GM19468 (cell line): ENCODE results near the gene LENG9.

Experiments used
- ATAC-seq: cut with Tn5 transposase; IDR thresholded peaks from one replicate; pipeline ENCODE4 v1.9.1; 2021; ENCODE audit warnings: mild to moderate bottlenecking, moderate library complexity, moderate number of reproducible peaks; ENCODE audit not compliant: unreplicated experiment; ENCODE audit errors: extremely low read depth

Gene LENG9

DNA sequence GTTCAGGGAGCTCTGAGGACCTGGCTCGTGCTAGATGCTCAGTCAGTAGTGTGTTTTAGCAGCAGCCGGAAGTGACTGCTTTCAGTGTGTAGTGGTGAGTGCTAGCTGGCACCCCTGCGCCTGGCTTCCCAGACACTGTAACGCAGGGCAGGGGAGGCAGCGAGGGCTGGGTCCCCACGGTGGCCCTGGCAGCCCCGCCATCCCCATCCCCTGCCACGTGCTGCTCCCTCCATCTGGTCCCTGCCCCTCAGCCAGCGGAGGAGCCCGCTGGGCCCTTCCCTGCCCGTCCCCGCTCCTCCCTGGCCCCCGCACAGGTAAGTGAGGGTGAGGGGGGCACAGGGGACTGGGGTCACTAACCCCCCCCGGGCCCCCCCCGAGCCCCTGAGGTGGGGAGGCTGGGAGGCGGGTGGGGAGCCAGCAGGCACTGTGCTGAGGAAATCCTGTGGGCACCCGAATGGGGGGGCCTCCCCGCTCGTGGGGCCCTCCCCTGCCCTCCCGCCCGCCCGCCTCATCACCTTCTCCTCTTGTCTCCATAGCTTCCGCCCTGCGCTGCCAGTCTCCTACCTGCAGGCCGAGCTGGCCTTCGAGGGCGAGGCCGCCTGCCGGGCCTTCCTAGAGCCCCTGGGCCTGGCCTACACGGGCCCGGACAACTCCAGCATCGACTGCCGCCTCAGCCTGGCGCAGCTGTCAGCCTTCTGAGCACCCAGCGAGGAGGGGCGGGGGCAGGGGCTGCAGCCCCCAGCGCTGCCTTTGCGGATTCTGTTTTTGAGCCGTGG is 3.2 kb downstream of the LENG9 start:
- no peak for ATAC-seq

DNA sequence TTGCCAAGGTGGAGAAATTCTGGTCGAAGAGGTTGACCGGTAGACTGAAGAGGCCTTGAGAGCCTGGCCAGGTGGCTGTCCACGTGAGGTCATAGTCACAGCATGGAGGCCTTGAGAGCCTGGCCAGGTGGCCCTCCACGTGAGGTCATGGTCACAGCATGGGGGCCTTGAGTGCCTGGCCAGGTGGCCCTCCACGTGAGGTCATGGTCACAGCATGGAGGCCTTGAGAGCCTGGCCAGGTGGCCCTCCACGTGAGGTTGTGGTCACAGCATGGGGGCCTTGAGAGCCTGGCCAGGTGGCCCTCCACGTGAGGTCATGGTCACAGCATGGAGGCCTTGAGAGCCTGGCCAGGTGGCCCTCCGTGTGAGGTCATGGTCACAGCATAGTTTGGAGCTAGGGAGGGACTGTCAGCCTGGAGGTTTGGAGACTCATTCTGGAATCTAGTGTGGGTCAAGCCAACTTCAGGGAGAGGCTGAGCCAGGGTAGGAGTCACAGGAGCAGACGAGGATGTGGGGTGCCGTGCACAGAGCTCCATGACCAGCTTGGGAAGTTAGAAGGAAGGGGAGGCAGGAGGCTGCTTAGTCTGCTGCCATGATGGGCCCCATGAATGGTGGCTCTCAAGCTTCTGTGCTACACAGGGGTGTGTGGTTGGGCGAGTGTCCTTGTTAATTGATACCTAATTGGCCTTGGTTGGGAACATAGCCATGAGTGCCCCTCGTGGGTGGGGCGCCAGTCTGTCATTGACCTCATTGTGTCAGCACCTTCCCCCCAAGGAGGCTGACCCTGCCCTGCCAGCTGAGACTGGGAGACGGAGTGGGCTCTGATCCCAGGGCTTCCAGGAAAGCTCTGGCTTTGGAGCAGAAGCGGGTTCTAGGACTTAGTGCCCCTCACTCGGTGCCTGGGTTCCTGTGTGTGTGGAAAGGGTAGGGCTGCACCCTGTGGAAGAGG is 4.0 kb downstream of the LENG9 start:
- no peak for ATAC-seq

DNA sequence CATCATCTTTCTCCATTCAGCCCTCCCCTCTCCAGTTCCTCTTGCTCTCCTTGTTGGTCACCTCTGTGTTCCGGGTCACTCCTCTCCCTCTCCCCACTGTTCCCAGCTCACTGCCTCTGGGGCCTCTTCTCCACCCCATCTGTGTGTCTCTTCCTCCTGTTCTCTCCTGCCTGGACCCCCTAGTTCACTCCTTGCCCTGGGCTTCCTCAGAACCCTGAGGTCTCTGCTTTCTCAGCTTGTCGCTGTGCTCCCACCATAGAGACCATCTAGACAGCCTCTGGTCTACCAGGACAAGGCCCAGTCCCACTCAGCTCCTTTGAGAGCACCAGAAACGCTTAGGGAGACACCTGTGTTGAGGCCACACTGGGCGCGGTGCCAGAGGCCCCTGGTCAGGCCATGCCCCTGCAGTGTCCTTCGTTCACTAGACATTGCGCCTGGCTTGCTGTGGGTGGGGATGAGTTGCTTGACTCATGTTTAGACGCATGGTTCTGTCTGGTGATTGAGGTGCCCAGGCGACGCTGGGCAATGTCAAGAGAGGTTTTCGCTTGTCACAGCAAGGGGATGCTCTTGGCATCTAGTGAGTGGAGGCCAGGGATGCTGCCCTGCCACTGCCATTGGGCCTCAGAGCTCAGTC is 4.8 kb downstream of the LENG9 start:
- ATAC-seq, result no peak

DNA sequence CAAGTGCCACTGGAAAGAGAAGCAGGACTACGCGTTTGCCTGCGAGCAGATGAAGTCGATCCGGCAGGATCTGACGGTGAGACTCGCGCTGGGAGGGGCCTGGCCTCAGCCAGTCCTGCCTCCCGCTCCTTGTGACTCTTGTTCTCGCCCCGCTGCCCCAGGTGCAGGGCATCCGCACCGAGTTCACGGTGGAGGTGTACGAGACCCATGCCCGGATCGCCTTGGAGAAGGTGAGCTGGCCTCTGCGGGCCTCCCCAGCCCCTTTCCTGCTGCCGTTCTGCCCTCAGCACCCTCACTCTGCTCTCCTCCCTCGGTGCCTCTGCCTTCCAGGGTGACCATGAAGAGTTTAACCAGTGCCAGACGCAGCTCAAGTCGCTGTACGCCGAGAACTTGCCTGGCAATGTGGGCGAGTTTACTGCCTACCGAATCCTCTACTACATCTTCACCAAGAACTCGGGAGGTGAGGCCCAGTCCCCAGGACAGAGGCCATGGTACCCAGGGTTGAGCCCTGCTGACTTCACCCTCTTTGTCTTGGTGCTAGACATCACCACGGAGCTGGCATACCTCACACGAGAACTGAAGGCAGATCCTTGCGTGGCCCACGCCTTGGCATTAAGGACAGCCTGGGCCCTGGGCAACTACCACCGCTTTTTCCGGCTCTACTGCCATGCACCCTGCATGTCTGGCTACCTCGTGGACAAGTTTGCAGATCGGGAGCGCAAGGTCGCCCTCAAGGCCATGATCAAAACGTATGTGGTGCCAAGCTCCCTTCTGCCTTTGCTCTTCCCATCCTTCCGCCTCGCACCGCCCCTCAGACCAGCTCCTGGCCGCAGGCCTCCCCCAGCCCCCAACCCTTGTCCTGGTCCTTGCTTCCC is 5.6 kb downstream of the LENG9 start:
- ATAC-seq, result no peak

DNA sequence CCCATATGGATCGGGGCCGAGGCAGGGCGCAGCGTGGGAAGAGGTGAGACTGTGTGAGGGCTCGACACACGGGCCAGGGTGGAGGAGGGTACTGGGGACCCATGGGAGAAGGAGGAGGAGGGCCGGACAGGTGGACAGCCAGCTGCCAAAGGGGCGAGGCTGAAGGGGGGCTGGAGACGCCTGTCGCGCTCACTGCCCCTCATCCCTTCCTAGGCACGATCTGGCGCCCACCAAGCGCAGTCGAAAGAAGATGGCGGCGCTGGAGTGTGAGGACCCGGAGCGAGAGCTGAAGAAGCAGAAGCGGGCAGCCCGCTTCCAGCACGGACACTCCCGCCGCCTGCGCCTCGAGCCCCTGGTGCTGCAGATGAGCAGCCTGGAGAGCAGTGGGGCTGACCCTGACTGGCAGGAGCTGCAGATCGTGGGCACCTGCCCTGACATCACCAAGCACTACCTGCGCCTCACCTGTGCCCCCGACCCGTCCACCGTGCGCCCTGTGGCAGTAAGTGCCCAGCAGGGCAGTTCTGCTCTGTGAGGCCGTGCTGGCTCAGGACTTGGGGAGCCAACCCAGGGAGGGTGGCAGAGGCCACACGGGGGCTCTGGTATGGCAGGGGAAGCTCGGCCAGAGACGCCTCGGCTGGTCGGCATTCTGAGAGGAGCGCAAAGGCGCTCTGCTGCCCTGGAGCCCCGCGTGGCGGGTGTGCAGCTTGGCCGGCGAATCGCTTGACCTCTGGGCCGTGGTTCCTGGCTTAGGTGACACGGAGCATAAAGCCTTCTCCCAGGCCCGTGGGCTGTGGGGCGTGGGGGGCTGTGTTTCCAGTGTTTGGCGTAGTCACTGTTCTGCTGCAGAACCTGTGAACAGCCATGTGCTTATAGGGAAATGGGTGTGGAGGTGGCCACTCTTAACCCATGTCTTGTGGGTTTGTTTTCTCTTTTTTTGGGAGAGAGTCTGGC is 6.9 kb downstream of the LENG9 start:
- no peak for ATAC-seq

DNA sequence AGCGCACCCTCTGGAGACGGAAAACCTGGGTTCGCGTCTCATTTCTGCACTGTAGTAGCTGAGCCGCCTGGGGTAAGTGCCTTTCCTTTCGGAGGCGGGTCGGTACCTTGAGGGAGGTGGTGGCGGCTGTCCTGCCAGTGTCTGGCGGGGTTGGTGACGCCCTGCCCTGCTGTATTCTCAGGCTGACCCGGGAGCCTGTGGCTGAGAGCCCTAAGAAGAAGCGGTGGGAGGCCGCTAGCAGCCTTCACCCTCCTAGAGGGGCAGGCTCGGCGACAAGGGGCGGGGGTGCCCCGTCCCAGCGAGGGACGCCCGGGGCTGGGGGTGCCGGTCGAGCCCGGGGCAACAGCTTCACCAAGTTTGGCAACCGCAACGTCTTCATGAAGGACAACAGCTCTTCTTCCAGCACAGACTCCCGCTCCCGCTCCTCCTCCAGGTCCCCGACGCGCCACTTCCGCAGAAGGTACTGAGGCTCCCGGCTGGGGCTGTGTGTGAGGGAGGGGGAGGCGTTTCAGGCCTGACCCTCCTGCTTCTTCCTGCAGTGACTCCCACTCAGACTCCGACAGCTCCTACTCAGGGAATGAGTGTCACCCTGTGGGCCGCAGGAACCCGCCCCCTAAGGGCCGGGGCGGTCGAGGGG is 7.7 kb downstream of the LENG9 start:
- ATAC-seq, result no peak

DNA sequence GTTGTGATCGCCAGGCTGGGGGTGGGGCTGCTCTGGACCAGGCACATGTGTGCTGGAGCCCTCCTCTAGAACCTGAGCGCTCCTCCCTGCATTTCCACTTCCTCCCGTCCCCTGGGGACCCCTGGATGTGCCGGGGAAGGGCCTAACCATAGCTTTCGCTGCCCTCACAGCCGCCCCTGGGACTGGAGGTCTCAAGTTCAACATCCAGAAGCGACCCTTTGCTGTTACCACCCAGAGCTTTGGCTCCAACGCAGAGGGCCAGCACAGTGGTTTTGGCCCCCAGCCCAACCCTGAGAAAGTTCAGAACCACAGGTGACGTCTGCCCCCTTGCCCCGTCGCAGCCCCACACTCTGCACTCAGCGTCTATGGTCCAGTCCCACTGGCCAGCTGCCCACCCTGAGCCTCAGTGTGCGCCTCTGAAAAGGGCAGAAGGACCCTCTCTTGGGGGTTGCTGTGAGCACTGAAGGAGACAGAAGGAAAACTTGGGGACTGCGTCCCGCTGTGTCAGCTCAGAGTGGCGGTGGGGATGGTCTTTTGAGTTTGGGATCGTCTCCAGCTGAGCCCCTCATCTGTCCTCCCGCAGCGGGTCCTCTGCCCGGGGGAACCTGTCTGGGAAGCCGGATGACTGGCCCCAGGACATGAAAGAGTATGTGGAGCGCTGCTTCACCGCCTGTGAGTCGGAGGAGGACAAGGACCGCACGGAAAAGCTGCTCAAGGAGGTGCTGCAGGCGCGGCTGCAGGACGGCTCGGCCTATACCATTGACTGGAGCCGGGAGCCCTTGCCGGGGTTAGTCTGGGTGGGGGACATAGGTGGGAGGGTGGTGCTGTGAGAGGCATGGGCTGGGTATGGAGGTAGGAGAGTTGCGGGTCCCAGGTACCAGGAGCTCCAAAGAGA is 8.6 kb downstream of the LENG9 start:
- ATAC-seq, result no peak

DNA sequence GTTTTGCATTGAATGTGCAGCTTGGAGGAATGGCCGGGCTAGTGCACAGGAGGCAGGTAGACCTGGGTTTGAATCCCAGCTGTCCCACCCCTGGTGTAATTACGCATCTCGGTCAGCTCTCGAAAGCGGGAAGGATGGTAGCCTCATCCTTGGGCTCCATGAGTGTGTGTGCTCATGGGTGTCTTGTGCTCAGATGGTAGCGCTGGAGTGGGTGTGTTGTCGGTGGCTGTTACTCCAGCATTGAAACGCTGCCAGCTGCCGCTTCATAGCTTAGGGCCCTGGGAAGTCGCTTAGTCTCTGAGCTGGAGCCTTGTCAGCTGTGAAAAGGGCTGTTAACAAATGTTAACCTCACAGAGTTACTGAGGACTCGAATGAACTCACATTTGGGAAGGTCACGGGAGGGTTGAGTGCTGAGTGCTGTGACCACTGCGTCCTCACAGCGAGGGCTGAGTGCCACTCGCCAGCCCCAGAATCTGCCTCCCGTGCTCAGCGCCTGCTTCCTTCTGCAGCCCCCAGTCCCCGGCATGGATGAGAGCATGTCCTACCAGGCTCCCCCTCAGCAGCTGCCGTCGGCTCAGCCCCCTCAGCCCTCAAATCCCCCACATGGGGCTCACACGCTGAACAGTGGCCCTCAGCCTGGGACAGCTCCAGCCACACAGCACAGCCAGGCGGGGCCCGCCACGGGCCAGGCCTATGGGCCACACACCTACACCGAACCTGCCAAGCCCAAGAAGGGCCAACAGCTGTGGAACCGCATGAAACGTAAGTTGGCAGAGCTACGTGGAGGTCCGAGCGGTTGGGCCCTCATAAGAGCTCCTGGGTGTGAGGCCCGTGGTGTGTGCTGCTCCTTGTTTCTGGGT is 9.4 kb downstream of the LENG9 start:
- ATAC-seq, result no peak

DNA sequence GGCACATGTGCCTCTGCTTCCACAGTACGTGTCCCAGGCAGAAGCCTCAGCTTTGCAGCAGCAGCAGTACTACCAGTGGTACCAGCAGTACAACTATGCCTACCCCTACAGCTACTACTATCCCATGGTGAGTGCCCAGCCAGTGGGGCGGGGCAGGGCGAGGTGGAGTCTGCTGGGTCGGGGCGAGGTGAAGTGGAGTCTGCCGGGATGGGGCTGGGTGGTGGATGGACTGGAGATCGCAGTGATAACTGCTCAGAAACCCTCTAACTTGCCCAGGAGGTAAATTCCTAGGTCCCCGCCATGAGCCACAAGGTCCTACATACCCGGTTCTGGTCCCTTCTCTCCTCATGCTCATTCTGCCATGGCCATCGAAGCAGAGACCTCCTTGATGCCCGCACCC is 11.0 kb downstream of the LENG9 start:
- no peak for ATAC-seq

DNA sequence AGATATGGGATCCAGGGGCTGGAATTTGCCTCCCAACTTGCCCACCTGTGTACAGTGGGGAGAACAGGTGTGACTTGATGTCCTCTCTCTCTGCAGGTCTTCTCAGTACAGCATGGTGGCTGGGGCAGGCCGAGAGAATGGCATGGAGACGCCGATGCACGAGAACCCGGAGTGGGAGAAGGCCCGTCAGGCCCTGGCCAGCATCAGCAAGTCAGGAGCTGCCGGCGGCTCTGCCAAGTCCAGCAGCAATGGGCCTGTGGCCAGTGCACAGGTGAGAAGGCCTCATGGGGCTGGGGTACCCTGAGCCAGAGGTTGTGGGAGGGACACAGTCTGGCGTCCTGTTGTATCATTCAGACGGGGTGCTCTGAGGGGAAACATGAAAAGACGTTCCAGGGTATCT is 11.6 kb downstream of the LENG9 start:
- no peak for ATAC-seq

DNA sequence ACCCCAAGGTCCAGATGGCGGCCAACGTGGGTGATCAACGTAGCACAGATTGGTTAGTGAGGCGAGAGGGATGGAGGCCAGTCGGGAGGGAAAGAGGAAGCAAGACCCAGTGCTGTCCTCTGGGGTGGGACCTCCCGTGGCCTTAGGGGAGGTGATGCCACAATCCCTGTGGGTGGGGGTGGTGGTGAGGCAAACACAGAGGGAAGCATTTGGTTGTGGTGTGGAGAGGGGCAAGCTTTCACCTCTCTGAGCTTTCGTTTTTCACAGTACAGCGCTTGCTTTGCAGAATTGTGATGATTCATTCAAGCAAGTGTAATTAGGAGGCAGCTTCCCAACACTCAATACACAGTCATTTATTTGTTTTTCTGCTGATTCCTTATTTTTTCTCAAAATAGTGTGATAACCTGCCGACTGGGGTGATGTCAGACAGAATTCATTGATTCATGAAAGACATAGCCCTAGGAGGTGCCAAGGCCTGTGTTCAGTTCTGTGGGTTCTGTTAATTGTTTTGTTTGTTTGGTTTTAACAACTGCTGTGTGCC is 12.2 kb downstream of the LENG9 start:
- ATAC-seq, result no peak

DNA sequence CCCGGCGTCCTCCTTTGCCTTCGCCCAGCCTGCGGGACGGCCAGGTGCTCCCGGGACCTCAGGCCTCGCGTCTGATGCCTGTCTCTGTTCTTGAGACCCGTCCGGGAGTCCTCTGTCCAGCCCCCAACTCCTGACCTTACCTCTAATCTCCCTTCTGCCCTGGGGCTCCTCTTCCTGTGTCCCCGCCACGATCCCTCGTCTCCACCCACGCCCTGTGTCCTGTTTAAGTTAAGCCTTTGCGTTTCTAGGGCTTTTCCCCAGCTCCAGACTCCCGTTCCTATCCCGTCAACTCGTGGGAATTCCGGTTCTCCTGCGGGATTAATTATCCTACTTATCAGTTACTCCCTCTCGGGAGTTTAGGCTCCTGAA is 13.9 kb downstream of the LENG9 start:
- no peak for ATAC-seq

DNA sequence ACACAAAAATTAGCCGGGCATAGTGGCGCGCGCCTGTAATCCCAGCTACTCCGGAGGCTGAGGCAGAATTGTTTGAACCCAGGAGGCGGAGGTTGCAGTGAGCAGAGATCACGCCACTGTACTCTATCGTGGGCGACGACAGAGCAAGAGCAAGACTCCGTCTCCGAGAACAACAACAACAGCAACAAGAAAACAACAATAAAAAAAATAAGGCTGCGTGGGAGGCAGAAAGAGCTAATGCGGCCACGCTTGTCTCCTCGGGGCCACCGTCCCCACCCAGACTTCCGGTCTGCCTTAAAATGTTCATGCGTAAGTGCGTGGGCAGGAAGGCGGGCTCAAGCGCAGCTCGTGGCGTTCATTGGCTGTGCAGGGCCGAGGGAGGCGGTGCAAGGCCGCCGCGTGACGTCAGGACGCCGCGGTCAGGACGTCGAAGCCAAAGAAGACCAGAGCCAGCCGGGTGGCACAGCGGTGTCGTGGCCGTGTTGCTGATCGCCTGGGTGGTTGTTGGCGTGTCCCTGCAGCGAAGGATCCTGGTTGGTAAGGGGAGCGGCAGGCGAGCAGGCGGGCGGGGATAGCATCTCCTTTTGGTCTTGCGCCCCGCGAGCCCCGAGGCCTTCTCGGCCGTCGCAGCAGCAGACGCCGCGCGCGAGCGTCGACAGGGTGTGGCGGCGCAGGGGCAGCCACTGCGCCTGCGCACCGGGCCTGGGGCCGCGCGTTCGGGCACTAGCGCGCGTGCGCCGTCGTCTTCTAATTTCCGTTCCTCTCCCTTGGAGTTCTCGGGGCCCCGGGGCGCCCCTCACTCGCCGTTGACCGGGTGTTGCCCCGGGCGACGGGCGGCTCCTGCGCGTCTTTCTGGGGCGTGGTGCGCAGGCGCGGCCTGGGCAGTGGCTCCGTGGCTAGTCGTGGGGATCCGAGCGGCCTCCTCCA is 14.5 kb downstream of the LENG9 start, which contains the start of gene LENG8:
LENG8 (plus strand) TSS at position 426 of the 927 bp plus-strand sequence. CDS start 2,146 bp downstream, outside the sequence.
- ATAC-seq, result peak; percentile 65

DNA sequence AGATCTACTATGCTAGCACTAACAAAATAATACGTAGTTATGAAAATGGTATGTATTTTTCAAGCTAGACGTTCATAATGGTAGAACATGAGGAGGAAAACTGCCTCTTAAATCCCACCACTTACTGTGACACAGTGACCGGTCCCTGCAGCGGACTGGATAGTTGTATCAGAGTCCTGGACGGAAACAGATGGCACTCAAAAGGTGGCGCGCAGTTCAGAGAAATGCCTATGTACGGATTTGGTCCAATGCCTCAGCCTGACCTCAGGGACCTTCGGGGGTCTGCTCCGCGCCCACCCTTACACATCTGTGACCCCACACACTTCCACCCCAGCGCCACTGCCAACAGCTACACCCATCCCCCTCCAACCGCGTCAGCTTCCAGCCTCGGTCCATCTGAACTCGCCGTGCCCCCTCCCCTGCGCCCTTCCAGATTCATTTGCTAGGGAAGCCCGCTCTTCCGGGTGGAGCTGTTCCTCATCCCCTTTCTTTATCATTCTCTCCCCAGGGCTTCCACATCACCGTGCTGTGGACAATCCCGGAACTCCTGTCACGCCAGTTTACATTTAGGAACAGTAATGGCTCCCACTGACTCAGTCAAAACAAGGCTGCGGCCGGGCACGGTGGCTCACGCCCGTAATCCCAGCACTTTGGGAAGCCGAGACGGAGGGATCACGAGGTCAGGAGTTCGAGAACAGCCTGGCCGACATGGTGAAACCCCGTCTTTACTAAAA is 15.4 kb downstream of the LENG9 start:
- ATAC-seq, result no peak
